Nephron (organoid): Measurements from ENCODE around the gene CBX3.
A peak's percentile ranks its signal among the peaks of the same experiment; 100 is the strongest.
"Not testable (repeated sequence)": the region's sequence is repeated elsewhere in the genome, so short reads cannot be mapped to it uniquely, and the experiment has no call there.

Experiments
- H3K27ac Mint-ChIP-seq, 3 experiments: 2 replicates each; pipeline ENCODE4 v1.8.0; 2020; ENCODE audit warnings: mixed read lengths in 3 of 3, mild to moderate bottlenecking in 2 of 3, moderate library complexity in 1 of 3
- H3K27me3 Mint-ChIP-seq: 2 replicates; pipeline ENCODE4 v1.8.0; 2021; ENCODE audit warnings: low read depth, mild to moderate bottlenecking, moderate library complexity, mixed read lengths
- H3K36me3 Mint-ChIP-seq: 2 replicates; pipeline ENCODE4 v1.8.0; 2020; ENCODE audit warnings: low read depth, mixed read lengths
- H3K4me1 Mint-ChIP-seq: 2 replicates; pipeline ENCODE4 v1.8.0; 2020; ENCODE audit warnings: mixed read lengths
- H3K4me3 Mint-ChIP-seq, 3 experiments: 2 replicates each; pipeline ENCODE4 v1.8.0; 2020; ENCODE audit warnings: mild to moderate bottlenecking in 3 of 3, mixed read lengths in 3 of 3, moderate library complexity in 2 of 3
- H3K9me3 Mint-ChIP-seq: 2 replicates; pipeline ENCODE4 v1.8.0; 2020; ENCODE audit warnings: mixed read lengths
- CTCF ChIP-seq, 3 experiments: fragments of 200-600 bp; sonication (generic); IDR thresholded peaks; one replicate each; pipeline ENCODE4 v1.5.0; 2021; ENCODE audit warnings: antibody characterized with exemption in 3 of 3; ENCODE audit not compliant: unreplicated experiment in 3 of 3

The CBX3 gene

GRCh38 chr7:26169271-26169670, 32.3 kb upstream of the CBX3 start:
- no peak for TF ChIP-seq CTCF (IDR thresholded peaks at IDR 0.05; ENCODE audit: unreplicated experiment in 3 of 3)
- peaks cover 9% of the 10 kb centered on the region for H3K9me3 Mint-ChIP-seq
- no peaks in the 10 kb centered on the region for H3K4me1 Mint-ChIP-seq
- no peak overlapping the region for H3K27ac Mint-ChIP-seq
- no peak overlapping the region for H3K4me3 Mint-ChIP-seq
- H3K36me3 Mint-ChIP-seq: peaks cover 14% of the 10 kb centered on the region
- peaks cover 8% of the 10 kb centered on the region for H3K27me3 Mint-ChIP-seq

- H3K36me3 Mint-ChIP-seq: peaks cover 19% of the 10 kb centered on the region
- H3K27me3 Mint-ChIP-seq: peaks cover 10% of the 10 kb centered on the region
- no peak for TF ChIP-seq CTCF (IDR thresholded peaks at IDR 0.05; ENCODE audit: unreplicated experiment in 3 of 3)
- no peak overlapping the region for H3K27ac Mint-ChIP-seq
- peaks cover 9% of the 10 kb centered on the region for H3K9me3 Mint-ChIP-seq
- no peak overlapping the region for H3K4me3 Mint-ChIP-seq
- H3K4me1 Mint-ChIP-seq: no peaks in the 10 kb centered on the region
These were observed 30.9 kb upstream of the CBX3 start for GRCh38 chr7:26170663-26171062.

GRCh38 chr7:26171601-26172000, 29.9 kb upstream of the CBX3 start:
- Mint-ChIP-seq H3K36me3 (peaks cover 22% of the 10 kb centered on the region), H3K9me3 (peaks cover 9% of the 10 kb centered on the region), H3K27ac (no peak overlapping the region), H3K4me3 (no peak overlapping the region), H3K27me3 (peaks cover 10% of the 10 kb centered on the region), H3K4me1 (no peaks in the 10 kb centered on the region)
- TF ChIP-seq CTCF (IDR thresholded peaks at IDR 0.05; ENCODE audit: unreplicated experiment in 3 of 3): no peak

DNA sequence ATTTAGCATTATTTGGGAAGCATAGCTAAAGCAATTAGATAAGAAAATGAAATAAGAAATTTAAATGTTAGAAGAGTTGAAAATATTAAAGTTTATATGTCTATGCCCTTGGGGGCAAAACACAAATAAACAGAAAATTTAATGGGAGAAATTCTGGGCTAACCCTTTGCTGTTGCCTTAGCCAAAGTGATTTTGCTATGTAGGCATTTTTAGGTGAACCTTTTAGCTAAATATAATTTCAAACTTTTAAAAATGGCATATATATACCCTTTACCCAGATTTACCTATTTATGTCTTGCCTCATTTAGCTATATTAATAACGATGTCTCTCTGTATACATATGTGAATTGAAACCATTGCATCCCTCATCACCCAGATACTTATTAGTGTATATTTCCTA, 29.5 kb upstream of the CBX3 start:
- TF ChIP-seq CTCF (IDR thresholded peaks at IDR 0.05; ENCODE audit: unreplicated experiment in 3 of 3): no peak
- Mint-ChIP-seq H3K36me3 (peaks cover 23% of the 10 kb centered on the region), H3K4me3 (no peak overlapping the region), H3K4me1 (no peaks in the 10 kb centered on the region), H3K9me3 (peaks cover 9% of the 10 kb centered on the region), H3K27me3 (peaks cover 10% of the 10 kb centered on the region), H3K27ac (no peak overlapping the region)

GRCh38 chr7:26175903-26176302, 25.6 kb upstream of the CBX3 start:
- Mint-ChIP-seq H3K27ac (peak overlapping the region in 1 of 3 experiments; percentile 77), H3K36me3 (peaks cover 31% of the 10 kb centered on the region), H3K9me3 (peaks cover 12% of the 10 kb centered on the region)
- not testable (repeated sequence) for H3K4me1 Mint-ChIP-seq, H3K27me3 Mint-ChIP-seq, H3K4me3 Mint-ChIP-seq

GRCh38 chr7:26176696-26177095, 24.8 kb upstream of the CBX3 start:
- H3K9me3 Mint-ChIP-seq: peaks cover 12% of the 10 kb centered on the region
- H3K4me3 Mint-ChIP-seq, H3K27me3 Mint-ChIP-seq, H3K27ac Mint-ChIP-seq, H3K4me1 Mint-ChIP-seq: not testable (repeated sequence)
- H3K36me3 Mint-ChIP-seq: peaks cover 28% of the 10 kb centered on the region

GRCh38 chr7:26177269-26177668, 24.3 kb upstream of the CBX3 start:
- not testable (repeated sequence) for H3K27ac Mint-ChIP-seq, H3K4me1 Mint-ChIP-seq, H3K4me3 Mint-ChIP-seq, H3K27me3 Mint-ChIP-seq
- H3K9me3 Mint-ChIP-seq: peaks cover 10% of the 10 kb centered on the region
- peaks cover 26% of the 10 kb centered on the region for H3K36me3 Mint-ChIP-seq
